GM20431 (cell line): ENCODE results near the gene MR1.

Experiments
- in situ Hi-C: fragments of 300-500 bp; cut with MseI, MboI; formaldehyde crosslinking; loops from one replicate; pipeline ENCODE4 v1.15.0; 2020; ENCODE audit warnings: low sequenced_read_pairs; ENCODE audit not compliant: unreplicated experiment

The MR1 gene

GRCh38 chr1:181088079-181089016 is 54.6 kb downstream of the MR1 start, which contains the start of gene IER5:
TSS of gene IER5 (plus strand) at chr1:181088700. CDS start at chr1:181088903, 203 bp downstream.
- in situ Hi-C loops, result loop anchor here (10.0 kb wide), 1 partner anchor 46 kb away; no protein-coding TSS in a partner anchor

- in situ Hi-C loops, result loop anchor here (10.0 kb wide), 1 partner anchor 46 kb away; no protein-coding TSS in a partner anchor
These were observed 55.4 kb downstream of the MR1 start for GRCh38 chr1:181089017-181089675.

- in situ Hi-C loops, result loop anchor here (10.0 kb wide), 1 partner anchor 45 kb away; no protein-coding TSS in a partner anchor
These were observed 56.1 kb downstream of the MR1 start for GRCh38 chr1:181089676-181090544.

- in situ Hi-C loops, result no loop called here
These were observed 56.9 kb downstream of the MR1 start for GRCh38 chr1:181090641-181091126.

GRCh38 chr1:181091309-181092040 is 57.7 kb downstream of the MR1 start:
- in situ Hi-C loops, result no loop called here

- in situ Hi-C loops, result no loop called here
These were observed 58.3 kb downstream of the MR1 start for GRCh38 chr1:181092056-181092455.

- in situ Hi-C loops, result no loop called here
These were observed 59.2 kb downstream of the MR1 start for GRCh38 chr1:181092883-181093458.

GRCh38 chr1:181094416-181095212 is 60.8 kb downstream of the MR1 start:
- in situ Hi-C loops, result no loop called here

GRCh38 chr1:181095260-181095659 is 61.5 kb downstream of the MR1 start:
- in situ Hi-C loops, result no loop called here

- in situ Hi-C loops, result no loop called here
These were observed 62.0 kb downstream of the MR1 start for GRCh38 chr1:181095763-181096184.

GRCh38 chr1:181097242-181097641 is 63.5 kb downstream of the MR1 start:
- in situ Hi-C loops, result no loop called here

GRCh38 chr1:181099152-181100014 is 65.6 kb downstream of the MR1 start:
- in situ Hi-C loops, result no loop called here

GRCh38 chr1:181100015-181100905 is 66.5 kb downstream of the MR1 start:
- in situ Hi-C loops, result no loop called here

- in situ Hi-C loops, result no loop called here
These were observed 67.2 kb downstream of the MR1 start for GRCh38 chr1:181100934-181101333.

GRCh38 chr1:181101581-181102226 is 67.9 kb downstream of the MR1 start:
- in situ Hi-C loops, result no loop called here

GRCh38 chr1:181102841-181103240 is 69.1 kb downstream of the MR1 start:
- in situ Hi-C loops, result no loop called here
